Heart right ventricle (tissue), 16 donors: ENCODE measurements around the gene PTX4. TPM values are rescaled to one million over a fixed set of nuclear protein-coding genes. Genes with fewer than 3 reads are reported as not detected.

ENCODE experiments used
- ATAC-seq, 8 donors: fragments of 200-7000 bp; cut with Tn5 transposase; one replicate each; pipeline ENCODE4 v1.9.1; 2020; ENCODE audit warnings: mild to moderate bottlenecking in 8 of 8, moderate library complexity in 8 of 8, moderate number of reproducible peaks in 1 of 8
- DNase-seq, 2 donors: peaks; one replicate each; pipeline ENCODE4 v3.0.0-alpha.2; 2020
- H3K27ac ChIP-seq, 10 donors: fragments of 200-600 bp; sonication (generic) in 2 of 10; one replicate each; pipeline versions ENCODE4 v1.5.0 to v1.8.0; 2020 to 2022; ENCODE audit warnings: mild to moderate bottlenecking in 3 of 10
- H3K27me3 ChIP-seq, 7 donors: fragments of 200-600 bp; one replicate each; pipeline ENCODE4 v1.8.0; 2021 to 2022; ENCODE audit warnings: mild to moderate bottlenecking in 2 of 7
- H3K36me3 ChIP-seq, 9 donors: fragments of 200-600 bp; sonication (generic) in 1 of 9; one replicate each; pipeline versions ENCODE4 v1.5.0 to v1.8.0; 2020 to 2022; ENCODE audit warnings: mild to moderate bottlenecking in 2 of 9
- H3K4me1 ChIP-seq, 9 donors: fragments of 200-600 bp; sonication (generic) in 1 of 9; one replicate each; pipeline versions ENCODE4 v1.5.0 to v1.8.0; 2020 to 2022; ENCODE audit warnings: mild to moderate bottlenecking in 4 of 9
- H3K4me3 ChIP-seq, 10 donors: fragments of 200-600 bp; sonication (generic) in 2 of 10; one replicate each; pipeline versions ENCODE4 v1.5.0 to v1.8.0; 2020 to 2022; ENCODE audit warnings: mild to moderate bottlenecking in 7 of 10, moderate library complexity in 2 of 10
- H3K9me3 ChIP-seq, 11 donors: fragments of 200-600 bp in 10 of 11; sonication (generic) in 2 of 11; one replicate each; pipeline versions ENCODE4 v1.5.0 to v1.8.0; 2013 to 2022; ENCODE audit warnings: mild to moderate bottlenecking in 2 of 11, control low read depth in 1 of 11, moderate library complexity in 1 of 11
- CTCF ChIP-seq, 9 donors: fragments of 200-600 bp; sonication (generic) in 2 of 9; IDR thresholded peaks; one replicate each; pipeline versions ENCODE4 v1.5.0 to v1.8.0; 2021 to 2022; ENCODE audit warnings: antibody characterized with exemption in 9 of 9, mild to moderate bottlenecking in 5 of 9, moderate library complexity in 1 of 9
- WGBS, 2 donors: extraction: QIAGEN DNeasy Blood & Tissue Kit; methylation state at CpG; one replicate each; pipeline ENCODE4 v1.1.7; 2013; ENCODE audit warnings: inconsistent platforms in 1 of 2; 5-methylcytosine and 5-hydroxymethylcytosine counted together
- intact Hi-C, 10 donors: fragments of 100-400 bp; cut with DNase I; formaldehyde crosslinking; loops; one replicate each; pipeline versions ENCODE4 v1.11.1 to v1.14.2; 2022
- polyA plus RNA-seq, 2 donors: library from polyadenylated mRNA; stranded (reverse); fragments of 200-250 nt; gene quantifications; one replicate each; pipeline ENCODE4 v1.2.3, GENCODE V29; 2013
- total RNA-seq, 10 donors: library from RNA; stranded (reverse); fragmentation: NEBNext Ultra II Directional in 3 of 10; extraction: Animal tissue kit (Norgen Biotek cat#: 25700) in 3 of 10; gene quantifications; one replicate each; pipeline versions ENCODE4 v1.2.1 to v1.2.4, GENCODE V29; 2021 to 2023
- donor health status: Arrhythmogenic right ventricular cardiomyopathy.
- donor health status: ischemic (EF 13 %, LVEDD 7.1; RV severe dilation, severe dysfunction).
- donor health status: healthy with polysubstance abuse.
- donor health status: DM: no; HTN: yes; CAD: no.
- donor health status: DM: no; HTN: no; CAD: no.
- donor health status: ischemic (EF 25% LVEDD 6.9; RV normal size, moderate dysfunction).
- donor health status: ischemic (EF 25% LVEDD 5.7; RV mildly dilated, moderate dysfunction).
- donor health status: healthy.
- donor health status: DM: yes; HTN: yes; CAD: no.
- donor health status: Ischemic cardiomyopathy.
- donor health status: ischemic (EF 35%, LVEDD 5.7; RV mildly dilated, moderate dysfunction).
- donor health status: nonischemic (EF 11% LVEDD 7.7; RV severe dilation, severe dysfunction).
- donor health status: DM: yes; HTN: yes; CAD: no.
- donor health status: PGD.
- donor health status: ischemic (EF 29% LVEDD 5.4; RV normal size, mild dysfunction).
- donor health status: nonischemic (EF 23%, LVEDD 6.1; RV moderate dilation, normal function).

PTX4 gene
- total and polyA plus RNA-seq, 12 donors: not detected

- no peak for TF ChIP-seq CTCF (IDR thresholded peaks at IDR 0.05)
- no peaks in the 10 kb centered on the region for H3K27me3 ChIP-seq
- H3K9me3 ChIP-seq: no peaks in the 10 kb centered on the region
- intact Hi-C loops: no loop called here
- no peak for DNase-seq
- H3K27ac ChIP-seq: no peak overlapping the region
- H3K4me3 ChIP-seq: no peak overlapping the region
- peaks cover 0 to 20% (median 4%) of the 10 kb centered on the region in 9 donors for H3K4me1 ChIP-seq
- peaks cover 0 to 53% (median 14%) of the 10 kb centered on the region in 9 donors for H3K36me3 ChIP-seq
- ATAC-seq: no peak
- 89 to 92% methylated on average over 41 of the region's 41 CpGs for WGBS, 2 donors
Observed at GRCh38 chr16:1464196-1464893, 24.4 kb downstream of the PTX4 start.

GRCh38 chr16:1461146-1461545, 27.6 kb downstream of the PTX4 start:
- no peak for TF ChIP-seq CTCF (IDR thresholded peaks at IDR 0.05)
- Histone ChIP-seq H3K9me3 (no peaks in the 10 kb centered on the region), H3K36me3 (peaks cover 0 to 81% (median 29%) of the 10 kb centered on the region in 9 donors), H3K4me3 (no peak overlapping the region), H3K27ac (no peak overlapping the region), H3K27me3 (no peaks in the 10 kb centered on the region), H3K4me1 (no peaks in the 10 kb centered on the region)
- intact Hi-C loops: no loop called here
- ATAC-seq (no peak), DNase-seq (no peak)
- WGBS, 2 donors: 80 to 84% methylated on average over 24 of the region's 24 CpGs

- intact Hi-C loops: no loop called here
- DNase-seq (peak in 1 of 2 donors; percentile 9), ATAC-seq (no peak)
- Histone ChIP-seq H3K4me3 (no peak overlapping the region), H3K9me3 (no peaks in the 10 kb centered on the region), H3K36me3 (peaks cover 0 to 81% (median 33%) of the 10 kb centered on the region in 9 donors), H3K27me3 (no peaks in the 10 kb centered on the region), H3K27ac (no peak overlapping the region), H3K4me1 (no peaks in the 10 kb centered on the region)
- TF ChIP-seq CTCF (IDR thresholded peaks at IDR 0.05): no peak
- WGBS, 2 donors: 91 to 93% methylated on average over 30 of the region's 30 CpGs
Observed at GRCh38 chr16:1460602-1461138, 28.1 kb downstream of the PTX4 start.

GRCh38 chr16:1459967-1460366, 28.8 kb downstream of the PTX4 start:
- no peak for ATAC-seq
- WGBS, 2 donors: 81 to 91% methylated on average over 10 of the region's 10 CpGs
- no peak for DNase-seq

More at GRCh38 chr16:1459967-1460366, 28.8 kb downstream of the PTX4 start:
- intact Hi-C loops: no loop called here
- H3K27ac ChIP-seq: no peak overlapping the region
- peaks cover 0 to 83% (median 40%) of the 10 kb centered on the region in 9 donors for H3K36me3 ChIP-seq
- H3K4me1 ChIP-seq: no peaks in the 10 kb centered on the region
- no peaks in the 10 kb centered on the region for H3K27me3 ChIP-seq
- no peak for TF ChIP-seq CTCF (IDR thresholded peaks at IDR 0.05)
- H3K4me3 ChIP-seq: no peak overlapping the region
- no peaks in the 10 kb centered on the region for H3K9me3 ChIP-seq
